Measurements from ENCODE around the gene CCDC179. TPM values are rescaled to one million over a fixed set of nuclear protein-coding genes. Genes with fewer than 3 reads are reported as not detected.
A peak's percentile ranks its signal among the peaks of the same experiment; 100 is the strongest.

Gene CCDC179
- not detected for polyA plus RNA-seq (ENCODE audit: insufficient read length)

GRCh38 chr11:22860241-22860640, at the start of gene CCDC179:
Gene CCDC179, minus strand, starts transcription at chr11:22860474. Its CDS starts 53 bp downstream, at chr11:22860421.
- DNase-seq (ENCODE audit: low read depth) = no peak

- no peak for DNase-seq (ENCODE audit: low read depth)
Observed at GRCh38 chr11:22903782-22904181, 43.5 kb upstream of the CCDC179 start.

GRCh38 chr11:22901603-22902002, 41.3 kb upstream of the CCDC179 start:
- no peak for DNase-seq (ENCODE audit: low read depth)

GRCh38 chr11:22900764-22901486, 40.7 kb upstream of the CCDC179 start:
- no peak for DNase-seq (ENCODE audit: low read depth)

GRCh38 chr11:22898036-22898435, 37.8 kb upstream of the CCDC179 start:
- DNase-seq (ENCODE audit: low read depth) = no peak

- no peak for DNase-seq (ENCODE audit: low read depth)
Observed at GRCh38 chr11:22890227-22890626, 30.0 kb upstream of the CCDC179 start.

GRCh38 chr11:22884217-22884616, 23.9 kb upstream of the CCDC179 start:
- no peak for DNase-seq (ENCODE audit: low read depth)

GRCh38 chr11:22879630-22880029, 19.4 kb upstream of the CCDC179 start:
- DNase-seq (ENCODE audit: low read depth) = no peak

- no peak for DNase-seq (ENCODE audit: low read depth)
Observed at GRCh38 chr11:22878604-22879003, 18.3 kb upstream of the CCDC179 start.

- DNase-seq (ENCODE audit: low read depth) = no peak
Observed at GRCh38 chr11:22878039-22878438, 17.8 kb upstream of the CCDC179 start.

GRCh38 chr11:22875869-22876473, 15.7 kb upstream of the CCDC179 start:
- DNase-seq (ENCODE audit: low read depth) = peak; percentile 81

- no peak for DNase-seq (ENCODE audit: low read depth)
Observed at GRCh38 chr11:22869325-22869724, 9.1 kb upstream of the CCDC179 start.

GRCh38 chr11:22859756-22860155, 518 bp downstream of the CCDC179 start:
- no peak for DNase-seq (ENCODE audit: low read depth)

GRCh38 chr11:22851477-22851876, 8.8 kb downstream of the CCDC179 start:
- no peak for DNase-seq (ENCODE audit: low read depth)

- DNase-seq (ENCODE audit: low read depth) = no peak
Observed at GRCh38 chr11:22846726-22847125, 13.5 kb downstream of the CCDC179 start.

GRCh38 chr11:22832315-22833015, 27.8 kb downstream of the CCDC179 start:
- no peak for DNase-seq (ENCODE audit: low read depth)

GRCh38 chr11:22830082-22830414, 30.2 kb downstream of the CCDC179 start:
- DNase-seq (ENCODE audit: low read depth) = no peak

GRCh38 chr11:22829231-22830081, 30.8 kb downstream of the CCDC179 start, which contains the start of gene SVIP:
Gene SVIP, minus strand, starts transcription at chr11:22829801. Its CDS starts 53 bp downstream, at chr11:22829748.
- DNase-seq (ENCODE audit: low read depth) = peak; percentile 39

GRCh38 chr11:22828373-22828772, 31.9 kb downstream of the CCDC179 start:
- DNase-seq (ENCODE audit: low read depth) = no peak

GRCh38 chr11:22822203-22822602, 38.1 kb downstream of the CCDC179 start:
- DNase-seq (ENCODE audit: low read depth) = no peak

- no peak for DNase-seq (ENCODE audit: low read depth)
Observed at GRCh38 chr11:22809893-22810292, 50.4 kb downstream of the CCDC179 start.

Measured in forelimb muscle (tissue), 1 donor.